Hematopoietic multipotent progenitor cell treated with erythropoietin and hydrocortisone succinate and interleukin-3 and kit ligand, for 8 days (in vitro differentiated cells): Measurements from ENCODE around the gene ALK.
"Not testable (repeated sequence)": the region's sequence is repeated elsewhere in the genome, so short reads cannot be mapped to it uniquely, and the experiment has no call there.

Experiments
- DNase-seq: peaks from one replicate; pipeline ENCODE4 v3.0.0-alpha.2; 2015

The ALK gene

DNA sequence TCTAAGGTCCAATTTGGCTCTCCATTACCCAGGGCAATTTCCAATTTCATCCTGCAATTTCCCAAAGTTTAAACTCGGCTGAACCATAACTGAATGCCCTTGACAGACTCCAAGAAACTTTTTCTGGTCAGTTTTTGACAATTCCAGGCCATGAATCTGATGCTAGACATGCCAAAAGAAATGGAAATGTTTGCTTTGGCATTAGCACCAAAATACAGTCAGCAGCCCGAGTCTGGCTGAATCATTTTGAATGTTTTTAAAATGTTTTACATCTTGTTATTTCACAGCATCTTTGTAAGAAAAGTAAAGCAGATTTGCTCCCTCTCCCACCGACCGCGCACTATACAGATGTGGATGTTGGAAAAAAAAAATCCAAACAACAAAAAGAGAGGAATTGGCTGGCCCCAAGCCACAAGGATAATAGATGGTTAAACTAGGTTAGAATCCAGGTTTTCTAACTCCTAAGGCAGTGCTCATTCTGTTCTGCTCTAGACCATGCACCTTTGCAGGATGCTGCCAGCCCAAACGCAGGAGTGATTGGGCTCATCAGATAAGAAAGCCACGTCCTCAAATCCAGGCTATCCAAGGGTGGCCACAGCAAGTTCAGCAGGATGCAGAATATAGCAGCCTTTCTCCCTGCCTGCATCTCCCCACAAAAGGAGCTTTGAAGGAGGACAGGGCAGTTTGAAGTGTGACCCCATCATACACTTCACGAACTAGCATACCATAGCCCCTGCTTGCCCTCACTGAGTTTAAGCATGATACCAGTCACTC, 167.5 kb downstream of the ALK start:
- DNase-seq: no peak

DNA sequence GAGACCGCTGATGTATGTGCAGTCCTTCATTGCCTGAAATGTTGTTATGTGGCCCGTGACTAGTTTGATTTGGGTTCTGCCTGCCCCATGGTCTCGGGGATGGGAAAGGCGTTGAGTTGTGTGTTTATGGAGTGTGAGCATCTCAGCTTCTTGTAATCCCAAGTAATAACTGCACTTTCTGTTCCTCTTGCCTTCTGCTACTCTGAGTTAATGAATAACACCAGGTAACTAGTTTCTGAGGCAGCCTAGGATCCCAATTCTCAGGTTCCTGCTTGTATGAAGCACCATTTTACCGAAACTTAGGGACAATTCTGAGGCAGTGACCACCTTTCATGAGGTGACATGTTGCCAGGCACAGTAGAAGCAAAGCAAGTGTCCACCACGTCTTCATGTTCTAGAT, 170.0 kb downstream of the ALK start:
- no peak for DNase-seq

DNA sequence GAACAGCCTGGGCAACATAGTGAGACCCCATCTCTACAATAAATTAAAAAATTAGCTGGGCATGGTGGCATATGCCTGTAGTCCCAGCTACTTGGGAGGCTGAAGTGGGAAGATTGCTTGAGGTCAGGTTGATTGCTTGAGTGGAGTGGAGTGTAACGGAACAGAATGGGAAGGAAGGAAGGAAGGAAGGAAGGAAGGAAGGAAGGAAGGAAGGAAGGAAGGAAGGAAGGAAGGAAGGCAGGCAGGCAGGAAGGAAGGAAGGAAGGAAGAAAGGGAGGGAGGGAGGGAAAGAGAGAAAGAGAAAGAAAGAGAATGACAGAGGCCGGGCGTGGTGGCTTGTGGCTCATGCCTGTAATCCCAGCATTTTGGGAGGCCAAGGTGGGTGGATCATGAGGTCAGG, 170.9 kb downstream of the ALK start:
- DNase-seq: not testable (repeated sequence)

DNA sequence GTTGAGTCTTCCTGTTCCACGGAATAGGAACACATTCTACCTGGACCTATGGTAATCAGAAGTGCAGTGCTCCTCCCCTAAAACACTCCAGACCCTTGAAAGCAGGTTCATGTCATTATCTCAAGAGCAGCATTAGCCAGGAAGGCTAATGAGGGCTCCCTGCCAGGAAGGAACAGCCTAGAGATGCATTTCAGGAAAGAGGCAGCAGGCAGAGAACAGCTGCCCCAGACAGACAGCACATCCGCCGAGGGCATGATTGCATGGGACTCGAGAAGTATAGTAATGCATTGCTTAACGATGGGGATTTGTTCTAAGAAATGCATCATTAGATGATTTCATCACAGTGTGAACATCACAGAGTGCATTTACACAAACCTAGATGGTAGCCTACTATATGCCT, 171.5 kb downstream of the ALK start:
- no peak for DNase-seq

DNA sequence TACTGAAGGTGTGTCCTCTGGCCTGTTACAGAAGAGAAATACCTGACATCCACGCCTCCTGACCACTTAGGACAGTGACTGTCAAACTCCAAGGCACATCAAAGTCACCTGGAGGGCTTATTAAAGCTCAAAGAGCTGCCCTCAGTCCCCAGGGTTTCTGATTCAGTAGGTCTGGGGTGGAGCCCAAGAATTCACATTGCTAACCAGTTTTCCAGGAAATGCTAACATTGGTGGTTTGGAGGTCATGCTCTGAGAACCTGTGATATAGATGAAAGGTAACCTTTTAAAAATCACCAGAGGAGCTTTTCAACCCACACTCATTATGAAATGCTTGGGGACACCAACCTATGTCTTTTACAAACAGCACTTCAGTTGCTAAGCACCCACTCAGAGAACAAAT, 172.3 kb downstream of the ALK start:
- no peak for DNase-seq

DNA sequence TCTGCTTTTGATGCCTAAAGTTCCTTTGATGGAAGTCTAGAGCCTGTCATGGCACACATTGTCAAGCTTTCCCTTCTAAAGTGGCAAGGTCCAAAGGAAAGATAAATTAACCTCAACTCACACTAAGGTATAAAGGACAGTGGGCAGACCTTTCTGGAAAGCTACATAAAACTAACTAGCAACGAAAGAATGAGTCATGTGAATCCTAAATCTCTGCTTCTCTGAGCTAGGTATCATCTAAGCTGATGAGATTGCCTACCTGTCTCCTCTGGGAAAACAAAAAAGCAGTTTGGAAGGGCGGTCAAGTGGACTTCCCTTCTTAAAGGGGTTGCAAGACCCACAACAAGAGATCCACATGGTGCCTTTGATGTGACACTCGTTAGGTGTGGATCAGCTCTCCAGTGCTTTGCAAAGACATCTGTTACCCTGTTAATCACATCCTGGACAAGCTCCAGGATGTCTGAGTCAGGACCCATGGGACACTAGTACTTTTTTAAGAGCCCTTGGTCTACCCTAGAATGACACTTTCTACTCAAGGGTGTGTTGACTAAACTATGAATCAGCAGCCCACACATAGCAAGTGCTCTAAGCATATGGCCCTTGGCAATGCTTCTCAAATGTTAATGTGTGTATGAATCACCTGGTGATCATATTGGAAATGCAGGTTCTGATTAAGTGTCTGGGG, 173.5 kb downstream of the ALK start:
- no peak for DNase-seq

DNA sequence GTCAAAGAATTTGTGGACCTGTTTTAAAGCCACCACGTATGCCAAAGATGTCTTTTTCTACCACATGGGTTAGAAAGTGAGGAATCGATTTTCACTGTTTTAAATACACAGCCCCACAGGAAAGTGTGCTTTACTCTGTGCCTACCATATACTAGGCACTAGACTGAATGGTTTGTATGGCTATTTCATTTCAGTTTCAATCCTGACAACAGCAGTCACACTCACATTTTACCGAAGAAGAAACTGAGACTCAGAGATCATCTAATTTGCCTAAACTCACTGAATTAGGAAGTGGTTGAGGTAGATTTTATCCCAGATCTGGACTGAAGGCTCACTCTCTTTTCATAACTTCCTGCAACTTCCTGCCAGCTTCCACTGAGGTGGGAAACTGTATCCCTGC, 176.4 kb downstream of the ALK start:
- DNase-seq: no peak

DNA sequence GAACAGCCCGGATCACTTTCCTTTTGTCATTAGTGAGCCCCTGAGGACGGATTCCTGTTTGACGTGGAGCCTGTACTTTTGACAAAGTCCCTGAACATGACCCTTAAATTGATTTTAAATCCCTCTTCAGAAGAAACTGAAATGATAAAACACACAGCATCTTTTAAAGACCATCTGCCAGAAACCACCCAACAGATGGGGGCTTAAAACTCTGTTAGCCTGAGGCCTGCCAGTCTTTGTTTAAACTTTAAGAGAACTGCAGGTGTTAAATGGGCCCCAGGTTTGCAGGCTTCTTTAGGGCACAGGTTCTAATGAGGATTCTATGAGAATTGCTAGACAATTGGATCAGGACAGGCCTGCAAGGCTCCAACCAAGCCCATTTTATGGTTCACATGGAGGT, 177.9 kb downstream of the ALK start:
- no peak for DNase-seq

DNA sequence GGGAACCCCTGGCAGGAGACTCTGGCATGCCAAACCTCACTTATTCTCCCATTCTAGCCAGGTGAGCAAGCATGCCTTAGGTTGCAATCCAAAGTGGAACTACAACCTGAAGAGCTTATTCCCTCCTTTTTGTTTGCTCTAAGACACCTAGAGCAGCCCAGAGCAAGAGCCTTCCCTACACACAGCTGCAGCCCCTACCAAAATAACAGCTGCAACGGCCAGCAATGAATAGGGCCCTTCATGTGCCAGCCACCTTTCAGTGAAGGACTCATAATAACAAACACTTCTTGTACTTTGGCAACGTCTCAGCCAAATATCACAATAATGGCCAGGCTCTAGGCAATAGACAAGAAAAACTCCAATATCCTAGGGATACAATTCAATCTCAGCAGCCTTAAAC, 178.7 kb downstream of the ALK start:
- no peak for DNase-seq

DNA sequence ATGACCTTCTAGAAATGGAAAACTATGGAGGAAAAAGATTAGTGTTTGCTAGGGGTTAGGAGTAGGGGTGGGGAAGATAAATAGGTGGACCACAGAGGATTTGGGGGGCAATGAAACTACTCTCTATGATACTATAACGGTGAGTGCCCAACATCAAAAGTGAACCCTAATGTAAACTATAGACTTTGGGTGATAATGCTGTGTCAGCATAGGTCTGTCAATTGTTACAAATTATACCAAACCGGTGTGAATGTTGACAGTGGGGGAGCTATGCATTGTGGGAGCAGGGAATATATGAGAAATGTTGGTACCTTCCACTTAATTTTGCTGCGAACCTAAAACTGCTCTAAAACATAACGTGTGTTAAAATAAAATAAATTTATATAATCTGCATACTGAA, 180.3 kb downstream of the ALK start:
- no peak for DNase-seq

DNA sequence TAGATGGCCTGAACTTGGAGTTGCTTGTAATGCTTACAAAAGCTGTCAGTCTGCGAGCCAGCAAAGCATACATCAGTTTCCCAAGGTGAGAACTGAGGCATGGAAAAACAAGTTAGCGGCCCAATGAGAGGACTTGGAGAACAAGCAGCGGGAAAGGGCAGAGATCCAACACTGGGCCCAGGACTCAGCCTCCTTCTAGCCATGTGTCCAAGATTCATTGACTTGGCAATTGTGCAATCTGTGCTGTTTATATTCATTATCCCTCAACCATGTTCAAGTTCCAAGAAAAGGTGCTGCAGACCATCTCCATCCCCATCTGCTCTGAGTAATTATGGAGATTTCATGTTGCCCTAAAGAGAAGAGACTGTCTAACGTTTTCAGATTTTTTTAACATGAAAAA, 187.4 kb downstream of the ALK start:
- DNase-seq: no peak

DNA sequence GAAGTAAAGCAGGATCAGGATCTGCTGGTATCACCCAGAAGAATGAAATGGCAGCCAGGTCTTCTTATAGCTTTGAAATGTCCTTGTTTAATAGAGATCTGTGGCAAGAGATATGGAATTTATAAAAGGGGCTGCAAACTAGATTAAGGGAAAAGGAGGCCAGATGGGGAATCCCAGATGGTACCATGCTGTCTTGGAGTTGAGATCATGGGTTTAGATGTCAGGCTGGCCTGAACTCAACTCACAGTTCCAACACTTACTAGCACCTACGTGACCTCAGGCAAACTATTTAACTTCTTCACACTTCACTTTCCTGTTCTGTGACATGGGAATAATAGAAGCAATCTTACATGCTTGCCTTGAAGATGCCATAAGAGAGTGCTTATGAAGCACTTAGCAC, 188.2 kb downstream of the ALK start:
- DNase-seq: no peak

DNA sequence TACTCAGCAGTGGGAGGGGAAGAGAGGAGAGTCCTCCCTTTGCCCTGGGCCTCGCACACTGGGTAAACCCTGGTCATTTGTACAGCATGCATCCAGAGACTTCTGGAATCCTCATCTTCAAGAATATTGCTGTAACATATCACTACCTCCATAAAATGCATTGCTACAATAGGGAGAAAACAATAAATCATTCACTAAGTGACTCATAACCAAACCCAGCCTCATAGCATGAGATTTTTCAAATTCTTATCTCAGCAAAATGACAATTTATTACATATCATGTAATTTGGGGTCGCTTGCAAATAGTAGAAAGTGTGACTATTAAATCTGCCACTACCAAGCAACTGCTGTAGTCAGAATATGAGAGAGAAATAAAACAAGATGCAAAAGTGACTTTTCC, 189.4 kb downstream of the ALK start:
- no peak for DNase-seq

DNA sequence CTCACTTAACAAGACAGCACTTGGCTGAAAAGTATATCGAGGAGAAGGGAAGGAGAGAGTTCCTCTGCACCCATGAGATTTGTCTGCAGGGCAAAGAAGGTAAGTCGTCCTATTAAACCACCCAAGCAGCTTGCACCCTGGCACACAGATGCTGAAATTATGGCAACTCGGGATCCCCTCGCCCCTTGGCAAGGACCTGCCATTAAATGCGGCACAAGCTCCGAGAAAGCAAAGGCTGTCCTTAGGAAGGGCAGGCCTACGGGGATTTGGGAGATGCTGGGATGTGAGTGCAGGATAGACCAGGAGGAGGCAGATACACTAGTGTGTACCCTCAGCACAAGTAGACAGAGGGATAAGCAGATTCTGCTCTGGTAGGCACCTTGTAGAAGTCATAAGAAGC, 191.5 kb downstream of the ALK start:
- no peak for DNase-seq

DNA sequence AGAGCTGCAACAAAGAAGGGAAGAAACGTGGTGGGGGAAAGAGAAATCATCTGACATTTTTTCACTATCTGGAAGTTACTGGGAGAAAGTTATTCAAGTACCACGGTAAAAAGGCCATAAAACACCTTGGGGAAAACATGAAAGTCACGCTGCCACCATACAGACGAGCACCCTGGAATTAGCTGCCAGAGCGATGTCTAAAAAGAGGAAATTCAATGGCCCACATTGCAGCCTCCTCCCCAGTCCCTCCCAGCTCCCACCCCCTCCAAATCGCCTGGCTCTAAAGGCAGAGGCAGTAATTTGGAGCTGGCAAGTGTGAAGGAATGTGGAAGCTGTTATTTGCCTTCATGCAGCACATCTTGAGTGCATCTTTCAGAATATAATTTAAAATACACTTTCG, 192.0 kb downstream of the ALK start:
- no peak for DNase-seq

DNA sequence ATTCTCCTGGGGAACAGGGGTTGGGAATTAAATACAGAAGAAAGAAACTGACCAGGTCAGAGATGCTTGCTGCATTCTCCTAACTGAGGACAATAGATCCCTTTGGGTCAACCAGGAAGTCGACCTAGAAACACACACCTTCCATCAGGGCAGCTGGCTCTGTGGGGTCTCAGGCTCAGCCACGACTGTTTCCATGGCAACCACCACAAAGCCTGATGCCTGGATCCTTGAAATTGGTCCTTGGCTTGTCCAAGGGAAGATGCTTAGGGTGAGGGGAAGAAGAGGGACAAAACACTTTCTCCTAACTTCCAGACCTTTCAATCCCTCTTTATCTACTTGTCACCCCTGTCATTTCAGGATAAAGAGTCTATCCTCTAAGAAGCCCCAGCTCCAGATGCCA, 194.4 kb downstream of the ALK start:
- no peak for DNase-seq

DNA sequence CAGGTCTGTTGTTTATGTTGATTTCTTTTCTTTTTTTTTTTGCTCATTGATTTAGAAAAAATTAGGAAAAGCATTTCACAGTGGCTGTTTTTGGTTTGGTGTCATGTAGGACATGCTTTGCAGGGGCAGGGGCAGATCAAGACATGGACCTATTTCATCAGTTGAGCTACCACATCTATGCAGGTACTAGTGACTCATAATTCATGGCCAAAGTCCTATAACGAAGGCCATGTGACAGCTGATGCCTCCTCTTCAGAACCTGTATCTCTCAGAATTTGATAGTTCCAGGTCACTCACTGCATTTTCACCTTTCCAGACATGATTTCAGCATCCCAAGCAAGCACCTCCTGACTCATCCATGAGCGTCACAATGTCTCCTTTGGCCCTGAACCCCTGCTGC, 195.8 kb downstream of the ALK start:
- DNase-seq: no peak

DNA sequence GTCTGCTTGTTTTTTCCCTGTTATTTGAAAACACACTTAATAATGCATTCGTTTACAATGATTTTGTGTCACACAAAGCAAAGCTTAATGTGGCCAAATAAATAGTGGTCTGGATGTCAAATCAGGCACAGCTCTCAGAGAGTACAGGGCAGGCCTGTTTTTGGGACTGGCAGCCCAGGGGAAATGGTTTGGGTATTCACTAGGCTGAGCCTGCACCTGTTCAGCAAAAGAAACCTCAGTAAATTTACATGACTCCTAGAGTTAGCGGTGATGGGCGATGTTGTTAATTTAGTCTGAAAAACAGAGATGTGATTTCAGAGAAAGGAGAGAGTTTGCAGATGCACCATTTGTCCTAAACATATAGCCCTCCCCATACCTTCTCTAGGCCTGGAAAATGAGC, 197.1 kb downstream of the ALK start:
- DNase-seq: no peak

DNA sequence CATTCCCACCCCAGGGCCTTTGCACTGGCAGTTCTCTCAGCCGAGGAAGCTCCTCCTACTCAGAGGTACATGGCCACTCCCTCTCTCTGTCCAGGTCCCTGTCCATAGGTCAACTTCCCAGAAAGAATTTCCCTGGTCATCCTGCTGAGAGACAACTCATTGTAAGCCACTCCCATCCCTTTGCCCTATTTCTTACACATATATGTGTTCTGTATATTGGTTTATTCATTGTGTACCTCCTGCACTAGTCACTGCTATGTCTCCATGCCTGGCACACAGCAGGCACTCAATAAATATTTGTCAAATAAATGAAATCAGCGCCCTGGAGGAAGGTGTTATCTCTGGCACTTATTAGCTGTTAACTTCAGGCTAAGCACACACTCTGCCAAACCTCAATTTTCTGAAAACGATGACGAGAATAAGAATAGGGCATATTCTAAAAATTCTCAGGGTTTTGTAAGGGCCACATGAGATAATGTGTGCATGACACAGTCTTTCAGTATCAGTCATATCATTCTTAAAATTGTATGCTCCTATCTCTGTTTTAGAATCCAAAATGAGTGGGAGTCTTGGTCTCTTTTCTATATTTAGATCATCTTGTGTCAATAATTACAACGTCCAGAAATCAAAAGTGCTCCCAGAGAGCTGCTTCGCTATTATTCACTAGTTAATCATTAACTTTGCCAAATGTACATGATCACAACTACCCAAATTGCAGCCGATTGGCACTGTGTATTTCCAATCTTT, 198.0 kb downstream of the ALK start:
- DNase-seq: no peak

DNA sequence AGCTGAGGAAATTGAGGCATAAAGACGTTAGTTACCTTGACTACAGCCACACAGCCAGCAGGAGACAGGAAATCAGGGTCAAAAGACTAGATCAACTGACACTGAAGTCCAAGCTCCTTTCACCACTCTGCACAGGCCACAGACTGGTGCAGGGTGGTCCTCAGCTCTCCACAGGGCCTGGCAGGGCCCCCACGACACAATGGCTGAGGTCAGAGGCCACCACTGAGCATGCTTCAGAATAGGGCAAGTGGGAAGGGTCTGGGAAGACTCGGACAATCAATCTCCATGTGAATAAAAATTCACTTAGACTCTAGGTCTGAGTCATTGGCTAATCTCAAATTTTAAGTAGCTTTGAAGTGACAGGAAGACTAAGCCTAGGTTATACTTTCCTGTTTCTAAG, 201.7 kb downstream of the ALK start:
- no peak for DNase-seq

DNA sequence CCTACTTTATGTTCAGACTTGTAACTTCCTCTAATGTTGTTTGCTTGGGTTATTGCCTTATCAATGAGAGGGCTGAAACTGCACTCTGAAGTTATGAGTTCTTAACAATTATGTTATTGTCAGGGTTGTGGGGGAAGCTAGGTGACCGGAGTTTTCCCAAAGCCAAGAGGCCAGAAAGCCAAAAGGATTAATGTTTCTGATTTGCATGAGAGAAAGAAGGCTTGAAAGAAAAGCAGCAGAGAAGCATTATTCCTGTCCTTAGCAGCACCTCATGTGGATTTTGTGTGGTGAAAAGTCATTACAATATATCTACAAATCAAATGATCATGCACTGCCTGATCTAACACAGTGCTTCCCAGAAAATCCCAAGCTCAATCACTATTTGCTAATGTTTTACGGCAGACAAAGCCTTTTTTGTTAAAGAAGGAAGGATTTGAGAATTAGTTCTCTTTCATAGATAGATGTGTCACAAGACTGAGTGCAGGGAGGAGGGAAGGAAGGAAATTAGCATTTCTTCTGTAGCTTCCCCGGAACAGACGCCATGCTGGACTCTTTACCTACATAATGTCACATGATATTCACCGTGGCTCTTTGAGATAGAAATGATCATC, 203.2 kb downstream of the ALK start:
- DNase-seq: no peak

DNA sequence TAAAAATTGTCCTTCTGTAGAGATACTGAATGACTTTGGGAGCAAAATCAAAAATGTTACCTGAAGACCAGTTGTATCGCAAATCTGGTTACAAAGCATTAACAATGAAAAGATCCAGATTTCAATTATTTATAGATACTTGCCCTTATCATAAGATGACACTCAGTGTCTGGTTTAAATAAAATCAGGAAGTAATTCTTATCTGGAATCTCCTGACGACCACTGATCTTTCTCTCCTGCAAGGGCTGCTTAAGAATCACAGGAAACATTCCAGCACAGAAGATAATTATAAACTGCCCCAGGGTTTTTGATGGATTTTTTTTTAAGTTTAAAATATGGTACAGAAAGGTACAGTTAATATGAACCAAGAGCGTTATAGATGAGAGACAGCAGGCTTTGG, 205.7 kb downstream of the ALK start:
- DNase-seq: no peak

DNA sequence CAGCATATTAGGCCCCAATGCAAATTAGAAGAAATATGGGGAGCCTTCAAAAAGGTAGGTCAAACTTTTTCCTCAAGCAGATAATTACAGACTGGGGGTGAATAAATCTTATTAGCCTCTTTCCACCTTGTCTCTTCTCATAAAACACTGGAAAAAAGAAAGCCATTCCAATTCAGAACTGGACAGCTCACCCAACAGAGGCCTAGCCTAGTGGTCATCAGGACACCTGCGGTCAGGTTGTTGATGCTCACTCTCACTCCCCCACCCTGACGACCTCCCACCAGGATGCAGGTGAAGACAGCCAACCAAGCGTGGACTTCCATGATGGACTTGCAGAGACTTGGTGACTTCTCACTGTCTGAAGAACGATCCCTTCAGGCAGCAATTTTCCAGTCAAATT, 207.1 kb downstream of the ALK start:
- no peak for DNase-seq
